Ovary (tissue), 9 donors: ENCODE data around the gene EFEMP2. TPM values are rescaled to one million over a fixed set of nuclear protein-coding genes. Genes with fewer than 3 reads are reported as not detected.
A peak's percentile ranks its signal among the peaks of the same experiment; 100 is the strongest.

ENCODE experiments used
- DNase-seq, 5 donors: peaks; one replicate each; pipeline ENCODE4 v3.0.0-alpha.2; 2019 to 2020
- H3K27ac ChIP-seq, 2 donors: fragments of 200-600 bp; one replicate each; pipeline versions ENCODE4 v1.5.1 to v1.8.0; 2019 to 2022
- H3K27me3 ChIP-seq: fragments of 200-600 bp; one replicate; pipeline ENCODE4 v1.8.0; 2022
- H3K36me3 ChIP-seq: fragments of 200-600 bp; sonication (generic); one replicate; pipeline ENCODE4 v1.5.1; 2019
- H3K4me1 ChIP-seq: one replicate; pipeline ENCODE4 v1.8.1; 2013; ENCODE audit warnings: mild to moderate bottlenecking, moderate library complexity; ENCODE audit not compliant: insufficient read depth
- H3K4me3 ChIP-seq: fragments of 200-600 bp; sonication (generic); one replicate; pipeline ENCODE4 v1.5.1; 2017
- H3K9me3 ChIP-seq, 2 donors: fragments of 200-600 bp in 1 of 2; sonication (generic) in 1 of 2; one replicate each; pipeline versions ENCODE4 v1.5.1 to v1.8.1; 2013 to 2019; ENCODE audit warnings: mild to moderate bottlenecking in 1 of 2, moderate library complexity in 1 of 2
- EP300 ChIP-seq: sonication (generic); formaldehyde crosslinking; IDR thresholded peaks from one replicate; pipeline ENCODE4 v1.6.1; 2017; ENCODE audit warnings: antibody characterized with exemption
- POLR2A ChIP-seq: fragments of 450-650 bp; IDR thresholded peaks from one replicate; pipeline ENCODE4 v1.6.1; 2017; ENCODE audit warnings: antibody characterized with exemption, mild to moderate bottlenecking, moderate library complexity
- WGBS, 3 donors: extraction: QIAGEN DNeasy Blood & Tissue Kit in 1 of 3; methylation state at CpG; one replicate each; pipeline versions ENCODE4 v1.1.5 to v1.1.7; 2013 to 2017; 5-methylcytosine and 5-hydroxymethylcytosine counted together
- intact Hi-C, 4 donors: fragments of 100-400 bp; cut with DNase I; formaldehyde crosslinking; loops; one replicate each; pipeline versions ENCODE4 v1.11.0 to v1.15.1; 2022 to 2023
- polyA plus RNA-seq, 2 donors: library from polyadenylated mRNA; stranded (reverse); fragments of 200-250 nt in 1 of 2; fragments of 350-450 nt in 1 of 2; fragmentation: Illumina TruSeq in 1 of 2; extraction: RNeasy Lipid Tissue Mini Kit (QIAGEN cat#74804) in 1 of 2; gene quantifications; one replicate each; pipeline ENCODE4 v1.2.3, GENCODE V29; 2013 to 2014
- total RNA-seq, 7 donors: library from RNA; depleted of rRNA in 2 of 7; stranded (reverse); fragments of >200 nt in 2 of 7; fragmentation: NEBNext Ultra II Directional in 3 of 7; extraction: Animal tissue kit (Norgen Biotek cat#: 25700) in 3 of 7; gene quantifications; one replicate each; pipeline versions ENCODE4 v1.1.0 to v1.2.4, GENCODE V29; 2016 to 2023
- TF ChIP-seq, protein P1 (sequence below), 3 donors: fragments of 450-650 bp in 2 of 3; fragments of 200-600 bp in 1 of 3; IDR thresholded peaks; one replicate each; pipeline versions ENCODE4 v1.5.1 to v1.8.0; 2016 to 2022; ENCODE audit warnings: antibody characterized with exemption in 3 of 3, mild to moderate bottlenecking in 1 of 3
- donor health status: DM: no; HTN: no; CAD: no; lungs with moderate emphysema.
- donor health status: DM: no; HTN: no; CAD: no.
- donor health status: Bipolar disorder and iron deficiency.
- donor health status: DM: yes; HTN: yes; CAD: no.
- donor health status: DM: no; HTN: no; CAD: no.
- donor health status: DM: yes; HTN: yes; CAD: no.

Gene EFEMP2
- total and polyA plus RNA-seq, 9 donors = 46.6 to 172 (median 132) TPM

DNA sequence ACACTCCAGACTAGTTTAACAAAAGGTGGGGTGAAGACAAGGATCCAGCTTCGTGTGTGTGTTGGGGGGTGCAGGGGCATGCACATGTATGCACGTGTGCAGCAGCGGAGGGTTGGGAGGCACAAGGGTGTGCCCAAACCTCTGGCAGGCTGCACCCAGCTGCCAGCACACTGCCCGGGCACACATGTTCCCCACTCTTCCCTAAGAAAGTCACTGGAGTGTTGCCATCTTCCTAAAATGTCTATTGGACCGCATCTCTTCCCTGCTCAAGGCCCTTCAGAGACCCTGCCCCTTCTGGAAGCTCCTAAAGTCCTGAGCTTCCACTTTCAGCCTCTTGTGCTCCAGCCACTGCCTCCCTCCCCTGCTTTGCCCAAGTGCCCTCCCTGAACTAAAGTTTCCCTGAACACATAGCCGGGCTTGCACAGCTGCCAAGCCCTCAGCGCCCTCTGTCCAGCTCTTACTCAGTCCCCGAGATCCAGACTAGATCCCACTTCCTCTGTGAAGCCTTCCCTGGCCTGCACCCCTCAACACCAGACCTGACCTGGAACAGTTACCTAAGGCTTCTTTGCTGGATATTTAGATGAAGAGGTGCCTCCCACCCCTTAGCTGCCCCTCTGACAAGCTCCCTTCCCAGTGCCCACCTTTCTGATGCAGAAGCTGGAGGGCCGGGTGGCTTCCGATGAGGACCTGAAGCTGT is 20.6 kb downstream of the EFEMP2 start:
- 84 to 88% (median 86%) methylated on average over 10 of the region's 10 CpGs for WGBS, 3 donors
- H3K4me1 ChIP-seq = peaks cover 5% of the 10 kb centered on the region
- H3K27me3 ChIP-seq = no peaks in the 10 kb centered on the region
- H3K36me3 ChIP-seq = no peaks in the 10 kb centered on the region
- DNase-seq = peak in 1 of 5 donors; percentile 36
- intact Hi-C loops = no loop called here
- H3K27ac ChIP-seq = no peak overlapping the region
- TF ChIP-seq, protein P1, sequence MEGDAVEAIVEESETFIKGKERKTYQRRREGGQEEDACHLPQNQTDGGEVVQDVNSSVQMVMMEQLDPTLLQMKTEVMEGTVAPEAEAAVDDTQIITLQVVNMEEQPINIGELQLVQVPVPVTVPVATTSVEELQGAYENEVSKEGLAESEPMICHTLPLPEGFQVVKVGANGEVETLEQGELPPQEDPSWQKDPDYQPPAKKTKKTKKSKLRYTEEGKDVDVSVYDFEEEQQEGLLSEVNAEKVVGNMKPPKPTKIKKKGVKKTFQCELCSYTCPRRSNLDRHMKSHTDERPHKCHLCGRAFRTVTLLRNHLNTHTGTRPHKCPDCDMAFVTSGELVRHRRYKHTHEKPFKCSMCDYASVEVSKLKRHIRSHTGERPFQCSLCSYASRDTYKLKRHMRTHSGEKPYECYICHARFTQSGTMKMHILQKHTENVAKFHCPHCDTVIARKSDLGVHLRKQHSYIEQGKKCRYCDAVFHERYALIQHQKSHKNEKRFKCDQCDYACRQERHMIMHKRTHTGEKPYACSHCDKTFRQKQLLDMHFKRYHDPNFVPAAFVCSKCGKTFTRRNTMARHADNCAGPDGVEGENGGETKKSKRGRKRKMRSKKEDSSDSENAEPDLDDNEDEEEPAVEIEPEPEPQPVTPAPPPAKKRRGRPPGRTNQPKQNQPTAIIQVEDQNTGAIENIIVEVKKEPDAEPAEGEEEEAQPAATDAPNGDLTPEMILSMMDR (IDR thresholded peaks at IDR 0.05) = no peak
- H3K9me3 ChIP-seq = no peaks in the 10 kb centered on the region
- H3K4me3 ChIP-seq = no peak overlapping the region

DNA sequence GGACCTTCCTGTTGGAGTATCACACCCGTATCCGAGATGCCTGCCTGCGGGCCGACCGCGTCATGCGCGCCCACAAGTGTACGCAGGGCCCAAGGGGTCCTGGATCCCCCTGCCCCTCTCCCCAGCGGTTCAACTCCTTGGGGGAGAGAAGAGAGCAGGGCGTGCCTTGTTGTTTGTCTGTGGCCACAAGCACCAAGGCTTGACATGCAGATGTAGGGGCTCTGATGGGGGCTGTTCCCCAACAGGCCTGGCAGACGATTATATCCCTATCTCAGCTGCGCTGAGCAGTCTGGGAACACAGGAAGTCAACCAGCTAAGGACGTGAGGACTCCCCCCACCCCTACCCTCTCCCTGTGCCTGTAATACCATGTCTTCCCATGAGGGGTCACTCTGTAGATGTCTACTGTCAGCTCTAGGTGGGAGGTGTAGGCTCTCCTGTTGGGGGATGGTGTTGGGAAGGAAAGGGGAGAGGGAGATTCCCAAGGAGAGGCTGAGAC is 21.5 kb downstream of the EFEMP2 start:
- TF ChIP-seq, protein P1 (IDR thresholded peaks at IDR 0.05) = no peak
- TF ChIP-seq EP300 (no peak), POLR2A (no peak)
- no peak overlapping the region for H3K27ac ChIP-seq
- no peak overlapping the region for H3K4me3 ChIP-seq
- DNase-seq = peak in 1 of 5 donors; percentile 30
- no peaks in the 10 kb centered on the region for H3K9me3 ChIP-seq
- peaks cover 2% of the 10 kb centered on the region for H3K4me1 ChIP-seq
- no peaks in the 10 kb centered on the region for H3K27me3 ChIP-seq
- H3K36me3 ChIP-seq = no peaks in the 10 kb centered on the region
- intact Hi-C loops = no loop called here
- 84 to 90% (median 87%) methylated on average over 13 to 14 of the region's 14 CpGs for WGBS, 3 donors

DNA sequence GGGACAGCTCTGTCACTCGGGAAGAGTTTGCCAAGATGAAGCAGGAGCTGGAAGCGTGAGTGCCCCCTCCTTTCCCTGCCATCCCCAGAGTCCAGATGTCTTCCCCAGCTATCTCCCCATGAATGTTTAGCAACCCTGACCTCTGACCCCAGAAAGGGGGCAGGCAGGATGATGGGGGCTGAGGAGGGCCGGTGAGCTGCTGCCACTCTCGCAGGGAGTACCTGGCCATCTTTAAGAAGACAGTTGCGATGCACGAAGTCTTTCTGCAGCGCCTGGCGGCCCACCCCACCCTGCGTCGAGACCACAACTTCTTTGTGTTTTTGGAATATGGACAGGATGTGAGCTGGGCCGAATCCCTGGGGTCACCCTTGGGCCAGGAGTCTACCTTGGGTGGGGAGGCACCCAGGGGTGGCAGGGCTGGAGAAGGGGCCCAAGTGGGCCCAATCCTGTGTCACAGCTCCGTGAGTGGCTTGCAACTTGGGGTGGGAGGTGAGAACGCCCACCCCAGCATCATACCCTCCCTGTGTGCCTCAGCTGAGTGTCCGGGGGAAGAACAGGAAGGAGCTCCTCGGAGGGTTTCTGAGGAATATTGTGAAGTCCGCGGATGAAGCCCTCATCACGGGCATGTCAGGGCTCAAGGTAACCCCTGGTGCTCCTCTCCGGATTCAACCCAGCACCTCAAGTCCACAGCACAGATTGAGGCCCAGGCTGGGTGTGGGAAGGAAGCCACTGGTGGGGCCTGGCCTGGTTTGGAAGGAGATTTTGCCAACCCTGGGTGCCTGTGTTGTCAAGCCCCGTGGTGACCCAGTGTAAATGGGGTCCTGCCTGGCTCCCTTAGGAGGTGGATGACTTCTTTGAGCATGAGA is 22.1 kb downstream of the EFEMP2 start:
- no peak overlapping the region for H3K27ac ChIP-seq
- no peak overlapping the region for H3K4me3 ChIP-seq
- DNase-seq = peak in 2 of 5 donors; percentile 19 to 32
- 47 to 60% (median 50%) methylated on average over 20 of the region's 20 CpGs for WGBS, 3 donors
- H3K9me3 ChIP-seq = no peaks in the 10 kb centered on the region
- H3K27me3 ChIP-seq = no peaks in the 10 kb centered on the region
- peaks cover 1% of the 10 kb centered on the region for H3K4me1 ChIP-seq
- no peaks in the 10 kb centered on the region for H3K36me3 ChIP-seq
- no peak for TF ChIP-seq POLR2A
- TF ChIP-seq, protein P1 (IDR thresholded peaks at IDR 0.05) = no peak
- TF ChIP-seq EP300 = no peak
- intact Hi-C loops = no loop called here

DNA sequence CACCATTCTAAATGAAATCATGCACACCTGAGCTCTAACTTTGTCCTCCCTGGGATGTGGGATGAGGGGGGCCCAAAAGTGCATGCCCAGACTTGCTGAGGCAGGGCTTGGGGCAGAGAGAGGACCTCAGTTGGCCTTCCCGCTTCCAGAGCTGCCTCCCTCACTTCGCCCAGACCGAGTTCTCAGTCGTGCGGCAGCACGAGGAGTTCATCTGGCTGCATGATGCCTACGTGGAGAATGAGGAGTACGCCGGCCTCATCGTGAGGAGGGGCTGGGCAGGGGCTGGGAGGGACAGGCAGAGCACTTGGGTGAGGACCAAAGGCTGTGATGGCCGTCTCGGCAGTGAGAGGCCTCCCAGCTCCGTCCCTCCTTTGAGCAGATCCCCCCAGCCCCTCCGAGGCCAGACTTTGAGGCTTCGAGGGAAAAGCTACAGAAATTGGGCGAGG is 22.8 kb downstream of the EFEMP2 start:
- DNase-seq = no peak
- H3K9me3 ChIP-seq = no peaks in the 10 kb centered on the region
- no peaks in the 10 kb centered on the region for H3K36me3 ChIP-seq
- H3K4me3 ChIP-seq = no peak overlapping the region
- 17 to 27% (median 22%) methylated on average over 16 of the region's 16 CpGs for WGBS, 3 donors
- no peaks in the 10 kb centered on the region for H3K27me3 ChIP-seq
- H3K4me1 ChIP-seq = peaks cover 1% of the 10 kb centered on the region
- TF ChIP-seq, protein P1 (IDR thresholded peaks at IDR 0.05) = no peak
- TF ChIP-seq POLR2A = no peak
- intact Hi-C loops = no loop called here
- H3K27ac ChIP-seq = no peak overlapping the region
